WTC11 (cell line): ENCODE results near the gene EMC10. TPM values are rescaled to one million over a fixed set of nuclear protein-coding genes. Genes with fewer than 3 reads are reported as not detected.

Source experiments
- ATAC-seq: fragments of 200-7000 bp; cut with Tn5 transposase; 2 replicates; pipeline ENCODE4 v1.10.0; 2021; ENCODE audit warnings: mild to moderate bottlenecking, moderate library complexity
- CTCF ChIA-PET: fragments of 300-600 bp; sonication (Branson Sonifier 250); formaldehyde crosslinking; loops from one replicate; lab custom pipeline; 2021; ENCODE audit warnings: antibody characterized with exemption; lab: Charles Lee
- POLR2A ChIA-PET: fragments of 350-600 bp; sonication (Branson Sonifier 250); formaldehyde crosslinking; loops from one replicate; lab custom pipeline; 2021; ENCODE audit warnings: antibody characterized with exemption; lab: Charles Lee
- DNase-seq: peaks from one replicate; pipeline ENCODE4 v3.0.0; 2021; ENCODE audit warnings: low spot score
- H3K27ac Mint-ChIP-seq: 2 replicates; pipeline ENCODE4 v1.8.0; 2021; ENCODE audit warnings: mixed read lengths
- H3K27me3 Mint-ChIP-seq: 2 replicates; pipeline ENCODE4 v1.8.0; 2021; ENCODE audit warnings: low read depth, mild to moderate bottlenecking, moderate library complexity, mixed read lengths
- H3K36me3 Mint-ChIP-seq: 2 replicates; pipeline ENCODE4 v1.8.0; 2021; ENCODE audit warnings: mixed read lengths
- H3K4me1 Mint-ChIP-seq: 2 replicates; pipeline ENCODE4 v1.8.0; 2022; ENCODE audit warnings: mixed read lengths
- H3K4me3 Mint-ChIP-seq: 2 replicates; pipeline ENCODE4 v1.8.0; 2021; ENCODE audit warnings: mild to moderate bottlenecking, moderate library complexity, mixed read lengths
- H3K9me3 Mint-ChIP-seq: 2 replicates; pipeline ENCODE4 v1.8.0; 2021; ENCODE audit warnings: mixed read lengths
- ELF4 ChIP-seq: sonication (generic); formaldehyde crosslinking; IDR thresholded peaks from 2 replicates; pipeline ENCODE4 v1.8.1; 2022; ENCODE audit warnings: low read depth, mild to moderate bottlenecking, moderate library complexity, missing genetic modification reagents
- ESRRA ChIP-seq: sonication (generic); formaldehyde crosslinking; IDR thresholded peaks from 2 replicates; pipeline ENCODE4 v1.8.1; 2022; ENCODE audit warnings: mild to moderate bottlenecking, missing genetic modification reagents, borderline replicate concordance
- FOXJ3 ChIP-seq: sonication (generic); formaldehyde crosslinking; IDR thresholded peaks from 2 replicates; pipeline ENCODE4 v1.9.0; 2021; ENCODE audit warnings: missing genetic modification reagents, mild to moderate bottlenecking, borderline replicate concordance
- FOXP1 ChIP-seq: sonication (generic); formaldehyde crosslinking; IDR thresholded peaks from 2 replicates; pipeline ENCODE4 v1.8.0; 2022; ENCODE audit warnings: missing genetic modification reagents, mild to moderate bottlenecking, moderate library complexity, borderline replicate concordance
- GABPB1 ChIP-seq: sonication (generic); formaldehyde crosslinking; IDR thresholded peaks from 2 replicates; pipeline ENCODE4 v1.8.1; 2023; ENCODE audit warnings: mild to moderate bottlenecking, missing genetic modification reagents
- NFE2L1 ChIP-seq: sonication (generic); formaldehyde crosslinking; IDR thresholded peaks from 2 replicates; pipeline ENCODE4 v1.8.1; 2023; ENCODE audit warnings: missing genetic modification reagents
- NFYB ChIP-seq: sonication (generic); formaldehyde crosslinking; conservative IDR thresholded peaks from 2 replicates; pipeline ENCODE4 v1.8.0; 2022; ENCODE audit warnings: low read depth, missing genetic modification reagents
- NR1H2 ChIP-seq: sonication (generic); formaldehyde crosslinking; IDR thresholded peaks from 2 replicates; pipeline ENCODE4 v1.9.0; 2021; ENCODE audit warnings: mild to moderate bottlenecking, moderate library complexity, missing genetic modification reagents
- RELA ChIP-seq: sonication (generic); formaldehyde crosslinking; IDR thresholded peaks from 2 replicates; pipeline ENCODE4 v1.8.1; 2022; ENCODE audit warnings: missing genetic modification reagents, mild to moderate bottlenecking, borderline replicate concordance
- TCF7 ChIP-seq: sonication (generic); formaldehyde crosslinking; IDR thresholded peaks from 2 replicates; pipeline ENCODE4 v1.8.0; 2022; ENCODE audit warnings: mild to moderate bottlenecking, low read depth, missing genetic modification reagents, moderate library complexity
- ZNF219 ChIP-seq: sonication (generic); formaldehyde crosslinking; IDR thresholded peaks from 2 replicates; pipeline ENCODE4 v1.8.0; 2023; ENCODE audit warnings: missing genetic modification reagents, mild to moderate bottlenecking, borderline replicate concordance
- ZNF671 ChIP-seq: fragments of 250-450 bp; sonication (Bioruptor Pico); IDR thresholded peaks from 2 replicates; pipeline ENCODE4 v1.8.0; 2021; ENCODE audit warnings: mild to moderate bottlenecking
- total RNA-seq: library from RNA; stranded (reverse); gene quantifications from 3 replicates; pipeline ENCODE4 v1.2.3, GENCODE V29; 2021
- TF ChIP-seq, protein P1 (sequence below): fragments of 250-450 bp; sonication (Bioruptor Pico); IDR thresholded peaks from 2 replicates; pipeline ENCODE4 v1.9.0; 2021; ENCODE audit warnings: mild to moderate bottlenecking, borderline replicate concordance
- TF ChIP-seq, protein P2 (sequence below): sonication (generic); formaldehyde crosslinking; IDR thresholded peaks from 2 replicates; pipeline ENCODE4 v1.8.1; 2023; ENCODE audit warnings: mild to moderate bottlenecking, moderate library complexity, missing genetic modification reagents
- TF ChIP-seq, protein P3 (sequence below): sonication (generic); formaldehyde crosslinking; IDR thresholded peaks from 2 replicates; pipeline ENCODE4 v1.8.0; 2022; ENCODE audit warnings: mild to moderate bottlenecking, missing genetic modification reagents
- TF ChIP-seq, protein P4 (sequence below): fragments of 250-450 bp; sonication (Bioruptor Pico); IDR thresholded peaks from 2 replicates; pipeline ENCODE4 v1.9.0; 2021; ENCODE audit warnings: mild to moderate bottlenecking
- TF ChIP-seq, protein P5 (sequence below): sonication (generic); formaldehyde crosslinking; IDR thresholded peaks from 2 replicates; pipeline ENCODE4 v1.8.0; 2023; ENCODE audit warnings: missing genetic modification reagents
- TF ChIP-seq, protein P6 (sequence below): sonication (generic); formaldehyde crosslinking; IDR thresholded peaks from 2 replicates; pipeline ENCODE4 v1.8.0; 2022; ENCODE audit warnings: missing genetic modification reagents
- TF ChIP-seq, protein P7 (sequence below): sonication (generic); formaldehyde crosslinking; IDR thresholded peaks from 2 replicates; pipeline ENCODE4 v1.8.0; 2022; ENCODE audit warnings: mild to moderate bottlenecking, missing genetic modification reagents

The EMC10 gene
- total RNA-seq, 1 experiment from 2014 or later: 114 TPM

DNA sequence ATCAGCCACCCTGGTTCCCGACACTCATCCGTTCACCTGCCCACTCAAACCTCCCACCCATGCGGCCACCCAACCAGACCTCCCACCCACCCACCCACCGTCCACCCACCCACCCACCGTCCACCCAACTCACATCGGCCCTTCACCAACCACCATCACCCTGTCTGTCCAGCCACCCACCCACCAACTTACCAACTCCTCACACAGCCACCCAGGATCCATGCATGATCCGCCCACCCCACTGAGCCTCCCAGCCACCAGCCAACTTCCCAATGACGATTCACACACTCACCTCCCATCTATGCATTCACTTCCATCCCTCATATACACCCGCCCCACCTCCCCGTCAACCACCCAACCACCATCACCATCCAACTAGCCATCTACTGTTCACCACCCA, 30.4 kb downstream of the EMC10 start (continued):
- TF ChIP-seq, protein P1, sequence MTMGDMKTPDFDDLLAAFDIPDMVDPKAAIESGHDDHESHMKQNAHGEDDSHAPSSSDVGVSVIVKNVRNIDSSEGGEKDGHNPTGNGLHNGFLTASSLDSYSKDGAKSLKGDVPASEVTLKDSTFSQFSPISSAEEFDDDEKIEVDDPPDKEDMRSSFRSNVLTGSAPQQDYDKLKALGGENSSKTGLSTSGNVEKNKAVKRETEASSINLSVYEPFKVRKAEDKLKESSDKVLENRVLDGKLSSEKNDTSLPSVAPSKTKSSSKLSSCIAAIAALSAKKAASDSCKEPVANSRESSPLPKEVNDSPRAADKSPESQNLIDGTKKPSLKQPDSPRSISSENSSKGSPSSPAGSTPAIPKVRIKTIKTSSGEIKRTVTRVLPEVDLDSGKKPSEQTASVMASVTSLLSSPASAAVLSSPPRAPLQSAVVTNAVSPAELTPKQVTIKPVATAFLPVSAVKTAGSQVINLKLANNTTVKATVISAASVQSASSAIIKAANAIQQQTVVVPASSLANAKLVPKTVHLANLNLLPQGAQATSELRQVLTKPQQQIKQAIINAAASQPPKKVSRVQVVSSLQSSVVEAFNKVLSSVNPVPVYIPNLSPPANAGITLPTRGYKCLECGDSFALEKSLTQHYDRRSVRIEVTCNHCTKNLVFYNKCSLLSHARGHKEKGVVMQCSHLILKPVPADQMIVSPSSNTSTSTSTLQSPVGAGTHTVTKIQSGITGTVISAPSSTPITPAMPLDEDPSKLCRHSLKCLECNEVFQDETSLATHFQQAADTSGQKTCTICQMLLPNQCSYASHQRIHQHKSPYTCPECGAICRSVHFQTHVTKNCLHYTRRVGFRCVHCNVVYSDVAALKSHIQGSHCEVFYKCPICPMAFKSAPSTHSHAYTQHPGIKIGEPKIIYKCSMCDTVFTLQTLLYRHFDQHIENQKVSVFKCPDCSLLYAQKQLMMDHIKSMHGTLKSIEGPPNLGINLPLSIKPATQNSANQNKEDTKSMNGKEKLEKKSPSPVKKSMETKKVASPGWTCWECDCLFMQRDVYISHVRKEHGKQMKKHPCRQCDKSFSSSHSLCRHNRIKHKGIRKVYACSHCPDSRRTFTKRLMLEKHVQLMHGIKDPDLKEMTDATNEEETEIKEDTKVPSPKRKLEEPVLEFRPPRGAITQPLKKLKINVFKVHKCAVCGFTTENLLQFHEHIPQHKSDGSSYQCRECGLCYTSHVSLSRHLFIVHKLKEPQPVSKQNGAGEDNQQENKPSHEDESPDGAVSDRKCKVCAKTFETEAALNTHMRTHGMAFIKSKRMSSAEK: no peak
- TF ChIP-seq, all 79 proteins: peak for 0

DNA sequence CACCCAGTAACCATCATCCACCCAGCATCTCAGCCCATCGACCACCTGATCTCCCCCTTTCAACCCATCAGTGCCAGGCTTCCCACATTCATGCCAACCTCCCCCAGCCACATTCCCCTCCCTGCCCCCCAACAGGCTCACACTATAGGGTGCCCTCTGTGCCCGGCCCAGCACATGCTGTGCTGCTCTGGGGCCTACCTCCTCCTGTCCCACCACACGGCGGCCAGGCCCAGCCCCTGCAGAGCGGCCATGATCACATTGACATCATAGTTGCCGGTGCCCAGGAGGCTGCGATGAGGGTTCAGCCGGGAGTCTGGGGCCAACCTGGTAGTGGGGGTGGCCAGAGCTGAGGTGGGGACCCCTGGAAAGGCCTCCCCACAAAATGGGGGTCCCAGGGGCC, 31.1 kb downstream of the EMC10 start:
- no peak overlapping the region for H3K4me3 Mint-ChIP-seq
- H3K27me3 Mint-ChIP-seq: peaks cover 33% of the 10 kb centered on the region
- H3K9me3 Mint-ChIP-seq: no peaks in the 10 kb centered on the region
- DNase-seq: no peak
- peaks cover 9% of the 10 kb centered on the region; the same call in 1 of the 2 replicates for H3K4me1 Mint-ChIP-seq
- ChIA-PET POLR2A (no interaction called here), CTCF (no interaction called here)
- no peak overlapping the region for H3K27ac Mint-ChIP-seq
- no peak for TF ChIP-seq NR1H2 (CRISPR knock-in tag)
- no peak for TF ChIP-seq FOXP1 (CRISPR knock-in tag)
- TF ChIP-seq, protein P2, sequence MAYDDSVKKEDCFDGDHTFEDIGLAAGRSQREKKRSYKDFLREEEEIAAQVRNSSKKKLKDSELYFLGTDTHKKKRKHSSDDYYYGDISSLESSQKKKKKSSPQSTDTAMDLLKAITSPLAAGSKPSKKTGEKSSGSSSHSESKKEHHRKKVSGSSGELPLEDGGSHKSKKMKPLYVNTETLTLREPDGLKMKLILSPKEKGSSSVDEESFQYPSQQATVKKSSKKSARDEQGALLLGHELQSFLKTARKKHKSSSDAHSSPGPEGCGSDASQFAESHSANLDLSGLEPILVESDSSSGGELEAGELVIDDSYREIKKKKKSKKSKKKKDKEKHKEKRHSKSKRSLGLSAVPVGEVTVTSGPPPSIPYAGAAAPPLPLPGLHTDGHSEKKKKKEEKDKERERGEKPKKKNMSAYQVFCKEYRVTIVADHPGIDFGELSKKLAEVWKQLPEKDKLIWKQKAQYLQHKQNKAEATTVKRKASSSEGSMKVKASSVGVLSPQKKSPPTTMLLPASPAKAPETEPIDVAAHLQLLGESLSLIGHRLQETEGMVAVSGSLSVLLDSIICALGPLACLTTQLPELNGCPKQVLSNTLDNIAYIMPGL (CRISPR knock-in tag): no peak
- no peak for TF ChIP-seq ZNF671 (CRISPR knock-in tag)
- no peak for TF ChIP-seq NFE2L1 (CRISPR knock-in tag)
- TF ChIP-seq, protein P3, sequence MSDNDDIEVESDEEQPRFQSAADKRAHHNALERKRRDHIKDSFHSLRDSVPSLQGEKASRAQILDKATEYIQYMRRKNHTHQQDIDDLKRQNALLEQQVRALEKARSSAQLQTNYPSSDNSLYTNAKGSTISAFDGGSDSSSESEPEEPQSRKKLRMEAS (CRISPR knock-in tag): no peak
- no peak for TF ChIP-seq TCF7 (CRISPR knock-in tag)
- TF ChIP-seq ESRRA (CRISPR knock-in tag): no peak
- TF ChIP-seq, protein P4, sequence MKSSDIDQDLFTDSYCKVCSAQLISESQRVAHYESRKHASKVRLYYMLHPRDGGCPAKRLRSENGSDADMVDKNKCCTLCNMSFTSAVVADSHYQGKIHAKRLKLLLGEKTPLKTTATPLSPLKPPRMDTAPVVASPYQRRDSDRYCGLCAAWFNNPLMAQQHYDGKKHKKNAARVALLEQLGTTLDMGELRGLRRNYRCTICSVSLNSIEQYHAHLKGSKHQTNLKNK (CRISPR knock-in tag): no peak
- TF ChIP-seq ZNF219 (CRISPR knock-in tag): no peak
- no peak for ATAC-seq
- no peaks in the 10 kb centered on the region for H3K36me3 Mint-ChIP-seq

DNA sequence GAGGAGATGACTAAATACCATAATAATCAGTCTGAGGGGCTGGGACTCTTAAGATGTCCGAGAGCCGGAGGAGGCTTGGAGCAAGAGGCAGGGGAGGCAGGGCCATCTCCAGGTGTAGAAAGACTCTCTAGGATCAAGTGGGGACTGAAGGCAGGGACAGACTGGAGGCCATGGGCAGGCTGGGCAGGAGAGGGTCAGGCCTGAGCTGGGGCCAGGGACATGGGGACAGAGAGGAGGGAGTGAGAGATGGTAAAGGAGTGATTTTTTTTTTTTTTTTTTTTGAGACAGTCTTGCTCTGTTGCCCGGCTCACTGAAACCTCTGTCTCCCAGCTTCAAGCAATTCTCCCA, 32.5 kb downstream of the EMC10 start:
- Mint-ChIP-seq H3K36me3 (no peaks in the 10 kb centered on the region), H3K4me1 (peaks cover 14% of the 10 kb centered on the region), H3K27ac (no peak overlapping the region), H3K27me3 (peaks cover 34% of the 10 kb centered on the region), H3K4me3 (no peak overlapping the region), H3K9me3 (no peaks in the 10 kb centered on the region)
- DNase-seq (no peak), ATAC-seq (no peak)
- ChIA-PET CTCF (interaction anchor here (0.6 to 1.0 kb wide), 5 partner anchors 9 to 152 kb away, joined by 3 to 4 read pairs (median 3); no protein-coding TSS in a partner anchor), POLR2A (no interaction called here)
- TF ChIP-seq, protein P5, sequence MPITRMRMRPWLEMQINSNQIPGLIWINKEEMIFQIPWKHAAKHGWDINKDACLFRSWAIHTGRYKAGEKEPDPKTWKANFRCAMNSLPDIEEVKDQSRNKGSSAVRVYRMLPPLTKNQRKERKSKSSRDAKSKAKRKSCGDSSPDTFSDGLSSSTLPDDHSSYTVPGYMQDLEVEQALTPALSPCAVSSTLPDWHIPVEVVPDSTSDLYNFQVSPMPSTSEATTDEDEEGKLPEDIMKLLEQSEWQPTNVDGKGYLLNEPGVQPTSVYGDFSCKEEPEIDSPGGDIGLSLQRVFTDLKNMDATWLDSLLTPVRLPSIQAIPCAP (CRISPR knock-in tag): no peak
- TF ChIP-seq FOXJ3 (CRISPR knock-in tag): no peak
- no peak for TF ChIP-seq GABPB1
- TF ChIP-seq, protein P6, sequence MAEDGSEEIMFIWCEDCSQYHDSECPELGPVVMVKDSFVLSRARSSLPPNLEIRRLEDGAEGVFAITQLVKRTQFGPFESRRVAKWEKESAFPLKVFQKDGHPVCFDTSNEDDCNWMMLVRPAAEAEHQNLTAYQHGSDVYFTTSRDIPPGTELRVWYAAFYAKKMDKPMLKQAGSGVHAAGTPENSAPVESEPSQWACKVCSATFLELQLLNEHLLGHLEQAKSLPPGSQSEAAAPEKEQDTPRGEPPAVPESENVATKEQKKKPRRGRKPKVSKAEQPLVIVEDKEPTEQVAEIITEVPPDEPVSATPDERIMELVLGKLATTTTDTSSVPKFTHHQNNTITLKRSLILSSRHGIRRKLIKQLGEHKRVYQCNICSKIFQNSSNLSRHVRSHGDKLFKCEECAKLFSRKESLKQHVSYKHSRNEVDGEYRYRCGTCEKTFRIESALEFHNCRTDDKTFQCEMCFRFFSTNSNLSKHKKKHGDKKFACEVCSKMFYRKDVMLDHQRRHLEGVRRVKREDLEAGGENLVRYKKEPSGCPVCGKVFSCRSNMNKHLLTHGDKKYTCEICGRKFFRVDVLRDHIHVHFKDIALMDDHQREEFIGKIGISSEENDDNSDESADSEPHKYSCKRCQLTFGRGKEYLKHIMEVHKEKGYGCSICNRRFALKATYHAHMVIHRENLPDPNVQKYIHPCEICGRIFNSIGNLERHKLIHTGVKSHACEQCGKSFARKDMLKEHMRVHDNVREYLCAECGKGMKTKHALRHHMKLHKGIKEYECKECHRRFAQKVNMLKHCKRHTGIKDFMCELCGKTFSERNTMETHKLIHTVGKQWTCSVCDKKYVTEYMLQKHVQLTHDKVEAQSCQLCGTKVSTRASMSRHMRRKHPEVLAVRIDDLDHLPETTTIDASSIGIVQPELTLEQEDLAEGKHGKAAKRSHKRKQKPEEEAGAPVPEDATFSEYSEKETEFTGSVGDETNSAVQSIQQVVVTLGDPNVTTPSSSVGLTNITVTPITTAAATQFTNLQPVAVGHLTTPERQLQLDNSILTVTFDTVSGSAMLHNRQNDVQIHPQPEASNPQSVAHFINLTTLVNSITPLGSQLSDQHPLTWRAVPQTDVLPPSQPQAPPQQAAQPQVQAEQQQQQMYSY: no peak
- no peak for TF ChIP-seq ELF4 (CRISPR knock-in tag)
- TF ChIP-seq, protein P7, sequence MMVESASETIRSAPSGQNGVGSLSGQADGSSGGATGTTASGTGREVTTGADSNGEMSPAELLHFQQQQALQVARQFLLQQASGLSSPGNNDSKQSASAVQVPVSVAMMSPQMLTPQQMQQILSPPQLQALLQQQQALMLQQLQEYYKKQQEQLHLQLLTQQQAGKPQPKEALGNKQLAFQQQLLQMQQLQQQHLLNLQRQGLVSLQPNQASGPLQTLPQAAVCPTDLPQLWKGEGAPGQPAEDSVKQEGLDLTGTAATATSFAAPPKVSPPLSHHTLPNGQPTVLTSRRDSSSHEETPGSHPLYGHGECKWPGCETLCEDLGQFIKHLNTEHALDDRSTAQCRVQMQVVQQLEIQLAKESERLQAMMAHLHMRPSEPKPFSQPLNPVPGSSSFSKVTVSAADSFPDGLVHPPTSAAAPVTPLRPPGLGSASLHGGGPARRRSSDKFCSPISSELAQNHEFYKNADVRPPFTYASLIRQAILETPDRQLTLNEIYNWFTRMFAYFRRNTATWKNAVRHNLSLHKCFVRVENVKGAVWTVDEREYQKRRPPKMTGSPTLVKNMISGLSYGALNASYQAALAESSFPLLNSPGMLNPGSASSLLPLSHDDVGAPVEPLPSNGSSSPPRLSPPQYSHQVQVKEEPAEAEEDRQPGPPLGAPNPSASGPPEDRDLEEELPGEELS: no peak
- TF ChIP-seq FOXP1 (CRISPR knock-in tag): no peak
- no peak for TF ChIP-seq RELA (CRISPR knock-in tag)
- TF ChIP-seq ESRRA (CRISPR knock-in tag): no peak
- TF ChIP-seq NFYB (CRISPR knock-in tag): no peak
- TF ChIP-seq, protein P4 (CRISPR knock-in tag): no peak
- TF ChIP-seq TCF7 (CRISPR knock-in tag): no peak
